H1 (cell line): ENCODE measurements around the gene CCDC88C. TPM values are rescaled to one million over a fixed set of nuclear protein-coding genes. Genes with fewer than 3 reads are reported as not detected.

ENCODE experiments used
- JUND ChIP-seq: IDR thresholded peaks from 2 replicates; pipeline ENCODE4 v1.6.1; 2011; ENCODE audit warnings: mild to moderate bottlenecking, improper control_type of control experiment, low read length
- polyA plus RNA-seq, 7 experiments: library from polyadenylated mRNA; depleted of rRNA in 3 of 7; stranded (reverse) in 5 of 7; unstranded in 2 of 7; fragments of >200 nt in 5 of 7; fragments of 200-250 nt in 2 of 7; gene quantifications; 1 replicate in 5 of 7; 2 replicates in 1 of 7; 4 replicates in 1 of 7; pipeline versions ENCODE4 v1.2.1 to v1.2.3, GENCODE V29; 2011 to 2013; ENCODE audit warnings: missing spikeins in 2 of 7, mixed read lengths in 2 of 7
- total RNA-seq: library from RNA; stranded (reverse); fragmentation: NEBNext Ultra II Directional; extraction: Animal tissue kit (Norgen Biotek cat#: 25700); gene quantifications from 2 replicates; pipeline ENCODE4 v1.2.1, GENCODE V29; 2021
- TF ChIP-seq, protein P1 (sequence below): IDR thresholded peaks from 2 replicates; pipeline ENCODE4 v1.6.1; 2012; ENCODE audit warnings: inconsistent platforms

CCDC88C gene
- total and polyA plus RNA-seq, 2 of the 8 experiments (the other 6 are each of a cell fraction or from before 2014, with no cell fraction given), result 10.3 to 57.7 TPM

DNA sequence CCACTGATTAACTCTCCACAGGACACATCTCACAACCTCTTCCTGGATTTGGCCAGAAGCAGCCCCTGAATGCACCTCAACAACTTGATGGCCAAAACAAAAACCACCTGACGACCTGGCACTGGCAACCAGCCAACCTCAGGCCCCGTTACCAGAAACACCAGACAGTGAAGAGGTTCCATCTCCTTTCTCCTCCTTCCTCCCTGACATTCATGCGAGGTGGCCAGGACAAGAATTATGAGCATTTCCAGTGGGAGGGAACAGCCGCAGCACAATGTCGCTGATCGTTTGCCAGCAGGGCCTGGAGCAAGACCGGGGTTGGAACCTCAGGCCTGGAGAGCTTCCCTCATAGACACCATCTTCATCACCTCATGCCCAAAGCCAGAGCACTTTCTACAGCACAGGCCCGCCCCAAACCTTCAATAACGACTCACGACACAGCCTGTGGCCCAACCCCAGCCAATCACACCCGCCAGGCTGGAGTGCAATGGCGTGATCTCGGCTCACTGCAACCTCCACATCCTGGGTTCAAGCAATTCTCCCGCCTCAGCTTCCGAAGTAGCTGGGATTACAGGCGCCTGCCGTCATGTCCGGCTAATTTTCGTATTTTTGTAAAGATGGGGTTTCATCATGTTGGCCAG, 48.7 kb downstream of the CCDC88C start (continued):
- TF ChIP-seq, protein P1, sequence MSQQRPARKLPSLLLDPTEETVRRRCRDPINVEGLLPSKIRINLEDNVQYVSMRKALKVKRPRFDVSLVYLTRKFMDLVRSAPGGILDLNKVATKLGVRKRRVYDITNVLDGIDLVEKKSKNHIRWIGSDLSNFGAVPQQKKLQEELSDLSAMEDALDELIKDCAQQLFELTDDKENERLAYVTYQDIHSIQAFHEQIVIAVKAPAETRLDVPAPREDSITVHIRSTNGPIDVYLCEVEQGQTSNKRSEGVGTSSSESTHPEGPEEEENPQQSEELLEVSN, result no peak
- no peak for TF ChIP-seq JUND
